SW 1271 (cell line): ENCODE data around the gene TRIM27.
"Not testable (repeated sequence)": the region's sequence is repeated elsewhere in the genome, so short reads cannot be mapped to it uniquely, and the experiment has no call there.

Source experiments
- DNase-seq, 2 experiments: peaks; one replicate each; lab custom pipeline; 2025; lab: John Stamatoyannopoulos, UW

TRIM27 gene

GRCh38 chr6:28941684-28942448 is 18.1 kb upstream of the TRIM27 start:
- DNase-seq = no peak

- DNase-seq = peak; percentile 76 to 96
These were observed 17.3 kb upstream of the TRIM27 start for GRCh38 chr6:28940858-28941683.

GRCh38 chr6:28940294-28940857 is 16.6 kb upstream of the TRIM27 start:
- DNase-seq = peak; percentile 76 to 92

- DNase-seq = no peak
These were observed 9.3 kb upstream of the TRIM27 start for GRCh38 chr6:28933069-28933468.

- no peak for DNase-seq
These were observed 6.3 kb upstream of the TRIM27 start for GRCh38 chr6:28929887-28930620.

GRCh38 chr6:28929339-28929738 is 5.6 kb upstream of the TRIM27 start:
- DNase-seq = not testable (repeated sequence)

GRCh38 chr6:28927846-28928245 is 4.1 kb upstream of the TRIM27 start:
- no peak for DNase-seq

- DNase-seq = peak in 1 of 2 experiments; percentile 43
These were observed 916 bp downstream of the TRIM27 start for GRCh38 chr6:28922821-28923317.

GRCh38 chr6:28922004-28922820 is 1.6 kb downstream of the TRIM27 start:
- DNase-seq = no peak

- DNase-seq = no peak
These were observed 3.5 kb downstream of the TRIM27 start for GRCh38 chr6:28920281-28920680.

- no peak for DNase-seq
These were observed 8.8 kb downstream of the TRIM27 start for GRCh38 chr6:28914941-28915340.

GRCh38 chr6:28910901-28911690 is 12.7 kb downstream of the TRIM27 start:
- DNase-seq = no peak

GRCh38 chr6:28907394-28907793 is 16.4 kb downstream of the TRIM27 start:
- DNase-seq = no peak

- no peak for DNase-seq
These were observed 17.1 kb downstream of the TRIM27 start for GRCh38 chr6:28906669-28907068.

GRCh38 chr6:28903686-28904085 is 20.1 kb downstream of the TRIM27 start:
- no peak for DNase-seq

GRCh38 chr6:28901831-28902230 is 22.0 kb downstream of the TRIM27 start:
- DNase-seq = no peak

- no peak for DNase-seq
These were observed 23.1 kb downstream of the TRIM27 start for GRCh38 chr6:28900577-28901256.

GRCh38 chr6:28898710-28898965 is 25.1 kb downstream of the TRIM27 start:
- DNase-seq = no peak

- no peak for DNase-seq
These were observed 26.4 kb downstream of the TRIM27 start for GRCh38 chr6:28897369-28897745.
